ENCODE measurements around the gene RELL1.

Gene RELL1, protein sequence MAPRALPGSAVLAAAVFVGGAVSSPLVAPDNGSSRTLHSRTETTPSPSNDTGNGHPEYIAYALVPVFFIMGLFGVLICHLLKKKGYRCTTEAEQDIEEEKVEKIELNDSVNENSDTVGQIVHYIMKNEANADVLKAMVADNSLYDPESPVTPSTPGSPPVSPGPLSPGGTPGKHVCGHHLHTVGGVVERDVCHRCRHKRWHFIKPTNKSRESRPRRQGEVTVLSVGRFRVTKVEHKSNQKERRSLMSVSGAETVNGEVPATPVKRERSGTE

DNA sequence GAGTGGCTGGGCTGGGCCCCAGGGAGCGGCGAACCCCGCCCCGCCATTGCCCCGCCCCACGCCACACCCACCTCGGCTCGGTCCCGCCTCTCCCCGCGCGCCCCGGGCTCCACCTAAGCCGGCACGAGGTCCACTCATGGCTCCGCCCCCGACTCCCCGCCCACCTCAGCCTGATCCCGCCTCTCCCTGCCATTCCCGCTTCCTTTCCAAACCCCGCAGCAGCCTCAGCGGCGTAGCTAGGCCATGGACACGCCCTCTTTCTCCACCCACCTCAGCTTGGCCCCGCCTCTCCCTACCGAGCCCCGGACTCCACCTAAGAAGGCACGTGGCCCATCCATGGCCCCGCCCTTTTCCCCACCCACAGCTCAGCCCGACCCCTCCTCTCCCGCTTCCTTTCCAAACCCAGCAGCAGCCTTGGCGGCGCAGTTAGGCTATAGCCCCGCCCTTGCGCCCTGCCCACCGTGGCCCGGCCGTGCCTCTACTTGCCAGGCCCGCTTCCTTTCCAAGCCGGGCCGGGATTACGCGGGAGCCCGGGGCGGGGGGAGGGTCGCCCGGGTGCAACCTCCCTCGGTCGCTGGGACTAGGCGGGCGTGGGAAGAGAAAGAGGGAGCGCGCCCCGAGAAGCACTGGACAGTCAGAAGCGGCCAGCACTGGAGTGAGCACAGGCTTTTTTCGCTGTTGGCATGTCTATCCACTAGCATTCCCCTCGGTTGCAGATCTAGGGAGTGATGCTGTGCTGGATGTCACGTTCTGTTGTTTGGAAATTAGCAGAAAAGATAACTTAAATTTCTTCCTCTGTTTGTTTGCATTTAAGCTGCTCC, at the start of gene RELL1:
RELL1 (minus strand) TSS at position 4 of the 821 bp plus-strand sequence. CDS start 89 bp downstream, outside the sequence.
- H3K4me3 ChIP-seq (ENCODE audit: low read depth, low read length) = peak within 1 kb of the TSS; percentile 67

DNA sequence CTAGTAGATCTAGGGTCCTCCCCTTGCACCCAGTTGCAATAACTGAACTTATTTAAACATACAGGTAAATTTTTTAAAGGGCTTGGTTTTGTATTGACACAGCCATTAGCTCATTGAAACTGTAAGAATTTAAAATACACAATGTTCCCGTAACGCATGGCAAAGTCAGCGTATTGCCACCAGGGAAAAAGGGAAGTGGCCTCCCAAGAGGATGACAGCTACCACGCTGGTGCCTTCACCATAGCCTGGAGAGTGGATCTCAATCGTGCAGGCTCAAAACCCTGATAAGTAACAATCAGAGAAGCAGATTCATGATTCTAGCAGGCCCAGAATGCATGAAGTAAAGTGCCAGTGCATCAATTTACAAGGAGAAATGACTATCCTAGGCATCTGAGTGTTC, 49.4 kb upstream of the RELL1 start:
- H3K4me3 ChIP-seq (ENCODE audit: low read depth, low read length) = no peak overlapping the region

DNA sequence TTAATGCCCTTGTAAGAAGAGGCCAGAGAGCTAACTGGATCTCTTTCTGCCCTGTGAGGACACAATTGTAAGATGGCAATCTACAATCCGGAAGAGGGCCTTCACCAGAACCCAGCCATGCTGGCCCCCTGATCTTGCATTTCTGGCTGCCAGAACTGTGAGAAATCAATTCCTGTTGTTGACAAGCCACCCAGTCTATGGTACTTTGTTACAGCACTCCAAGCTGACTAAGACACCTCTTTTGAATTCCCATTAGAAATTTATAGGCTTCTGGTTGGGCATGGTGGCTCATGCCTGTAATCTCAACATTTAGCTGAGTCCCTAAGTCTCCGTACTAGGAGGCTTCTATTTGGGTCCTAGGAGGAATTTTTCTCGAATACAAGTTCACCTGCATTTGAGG, 48.8 kb upstream of the RELL1 start:
- no peak overlapping the region for H3K4me3 ChIP-seq (ENCODE audit: low read depth, low read length)

DNA sequence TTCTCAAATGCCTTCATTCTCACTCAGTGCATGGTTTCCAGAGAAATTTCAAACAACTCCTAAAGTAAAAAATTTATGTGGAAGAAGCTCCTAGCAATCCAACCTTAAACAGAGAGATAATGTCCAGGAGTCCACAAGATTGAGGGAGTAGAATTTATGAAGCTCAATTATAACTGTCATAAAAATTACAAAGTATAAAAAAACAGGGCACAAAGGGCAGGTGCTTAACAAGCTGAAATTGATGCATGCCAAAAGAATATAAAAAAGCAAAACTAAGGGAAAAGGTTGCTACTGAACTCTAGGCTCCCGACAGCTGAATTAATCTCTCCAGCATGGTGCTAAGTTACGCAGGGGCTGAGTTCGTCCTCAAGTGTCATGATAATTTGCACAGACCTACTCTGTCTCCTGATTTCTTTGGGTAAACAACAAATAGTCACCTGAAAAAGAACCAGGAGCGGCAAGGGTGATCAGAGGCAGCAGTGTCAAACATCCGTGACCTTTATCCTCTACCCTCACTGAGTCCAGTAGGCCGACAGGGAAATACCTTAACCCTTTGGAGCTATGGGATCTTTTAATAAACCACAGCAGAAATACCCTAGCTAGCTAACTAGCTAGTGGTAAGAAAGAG, 47.2 kb upstream of the RELL1 start:
- no peak overlapping the region for H3K4me3 ChIP-seq (ENCODE audit: low read depth, low read length)

DNA sequence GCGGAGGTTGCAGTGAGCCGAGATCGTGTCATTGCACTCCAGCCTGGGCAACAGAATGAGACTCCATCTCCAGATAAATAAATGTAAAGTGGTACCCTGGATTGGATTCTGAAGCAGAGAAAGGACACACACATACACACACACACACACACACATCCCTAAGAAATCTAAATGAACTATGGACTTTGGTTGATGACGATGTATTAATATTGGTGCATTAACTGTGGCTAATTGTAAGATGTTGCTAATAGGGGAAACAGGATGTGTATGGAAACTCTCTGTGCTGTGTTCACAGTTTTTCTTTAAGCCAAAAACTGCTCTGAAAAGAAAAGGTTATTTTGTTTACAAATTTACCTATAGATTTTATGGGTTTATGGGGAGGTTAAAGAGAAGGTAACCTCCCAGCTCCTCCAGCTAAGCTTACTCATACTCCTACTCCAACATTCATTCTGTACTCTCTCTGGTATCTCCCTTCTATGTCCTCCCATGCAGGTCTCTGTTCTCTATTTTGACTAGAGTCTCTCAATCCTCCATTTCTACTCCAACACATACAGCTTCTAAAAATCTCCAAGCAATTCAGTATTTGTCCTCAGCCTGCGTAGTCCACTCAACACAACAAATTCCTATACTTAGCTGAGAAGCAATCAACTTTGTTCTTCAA, 46.5 kb upstream of the RELL1 start:
- no peak overlapping the region for H3K4me3 ChIP-seq (ENCODE audit: low read depth, low read length)

DNA sequence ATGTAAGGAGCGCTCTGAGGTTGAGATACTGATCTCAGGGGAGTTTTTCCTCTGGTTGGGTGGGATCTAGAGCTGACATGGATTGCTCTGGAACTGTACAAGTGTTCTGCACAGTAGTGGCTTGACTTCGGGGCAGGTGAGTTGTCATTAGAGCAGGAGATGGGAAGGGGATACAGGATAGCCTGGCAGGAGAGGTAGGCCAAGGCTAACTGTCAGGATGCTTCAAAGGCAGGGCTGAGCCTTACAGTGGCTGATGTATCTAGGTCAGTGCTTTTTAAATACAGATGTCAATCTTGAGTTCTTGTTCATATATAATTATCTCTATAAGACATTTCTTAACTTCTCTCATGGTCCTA, 43.5 kb upstream of the RELL1 start:
- H3K4me3 ChIP-seq (ENCODE audit: low read depth, low read length) = no peak overlapping the region

DNA sequence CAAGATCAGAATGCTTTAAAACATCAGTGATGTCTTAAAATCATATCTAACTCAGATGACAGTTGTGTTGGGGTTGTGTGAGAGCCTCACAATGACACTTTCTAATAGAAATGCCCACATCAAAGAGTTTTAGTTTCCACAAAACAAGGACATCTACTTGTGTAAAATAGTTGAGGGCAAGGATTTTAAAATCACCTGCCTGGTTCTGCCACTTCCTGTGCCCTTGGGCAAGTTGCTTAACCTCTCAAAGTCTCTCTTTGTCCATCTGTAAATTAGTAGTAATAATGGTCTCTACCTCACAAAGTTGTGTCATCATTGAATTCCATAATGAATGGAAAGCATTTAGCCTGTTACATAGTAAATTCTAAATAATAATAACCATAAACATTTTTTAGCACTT, 41.9 kb upstream of the RELL1 start:
- H3K4me3 ChIP-seq (ENCODE audit: low read depth, low read length) = no peak overlapping the region

DNA sequence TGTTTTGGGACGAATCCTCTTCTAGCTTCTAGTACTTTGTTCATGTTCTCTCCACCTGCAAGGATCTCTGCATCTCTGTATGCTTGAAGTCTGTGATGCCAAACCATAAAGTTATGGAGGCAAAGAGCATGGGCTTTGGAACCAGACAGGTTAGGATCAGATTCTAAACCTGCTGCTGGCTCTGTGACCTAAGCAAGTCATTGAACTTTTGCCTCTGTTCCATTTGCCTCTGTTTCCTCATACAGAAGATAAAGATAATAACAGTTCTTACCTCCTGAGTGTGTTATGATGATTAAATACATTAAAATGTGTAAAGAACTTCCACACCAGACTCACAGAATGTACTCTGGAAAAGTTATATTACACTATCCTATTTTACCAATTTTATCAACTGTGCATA, 41.5 kb upstream of the RELL1 start:
- H3K4me3 ChIP-seq (ENCODE audit: low read depth, low read length) = no peak overlapping the region

DNA sequence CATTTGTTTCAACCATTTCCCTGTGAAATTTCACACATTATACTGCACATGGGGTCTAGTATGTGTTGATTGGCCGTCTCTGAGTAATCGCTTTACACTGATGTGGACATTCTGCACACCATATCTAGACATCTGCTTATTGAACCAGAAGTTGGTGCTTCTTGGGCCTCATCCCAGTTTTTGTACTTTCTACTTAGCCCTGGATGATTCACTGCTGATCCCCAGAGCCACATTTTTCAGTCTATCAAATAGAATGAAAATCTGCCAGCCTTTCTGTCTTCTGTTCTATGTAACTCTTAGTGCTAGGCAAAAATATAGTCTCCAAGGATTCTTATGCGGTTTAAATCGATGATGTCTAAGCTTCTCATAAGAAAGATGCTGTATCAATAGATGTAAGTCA, 40.5 kb upstream of the RELL1 start:
- H3K4me3 ChIP-seq (ENCODE audit: low read depth, low read length) = no peak overlapping the region

DNA sequence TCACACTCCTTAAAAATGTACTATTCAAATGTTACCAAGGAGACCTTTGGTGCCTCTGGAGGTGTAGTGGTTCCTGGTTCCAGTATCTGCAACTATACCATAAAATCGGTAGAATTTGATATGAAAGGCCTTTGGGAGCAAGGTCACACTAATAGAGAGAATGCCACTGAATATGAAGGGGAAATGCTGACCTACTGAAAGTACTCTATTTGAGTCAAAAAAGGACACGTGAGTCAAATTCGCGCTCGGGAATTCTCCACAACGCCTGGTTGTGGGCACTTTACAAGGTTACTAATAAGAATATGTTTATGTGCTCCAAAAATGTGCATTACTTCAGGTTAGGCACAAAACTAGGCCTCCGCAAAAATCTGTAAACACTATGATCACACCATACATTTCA, 39.5 kb upstream of the RELL1 start:
- no peak overlapping the region for H3K4me3 ChIP-seq (ENCODE audit: low read depth, low read length)

DNA sequence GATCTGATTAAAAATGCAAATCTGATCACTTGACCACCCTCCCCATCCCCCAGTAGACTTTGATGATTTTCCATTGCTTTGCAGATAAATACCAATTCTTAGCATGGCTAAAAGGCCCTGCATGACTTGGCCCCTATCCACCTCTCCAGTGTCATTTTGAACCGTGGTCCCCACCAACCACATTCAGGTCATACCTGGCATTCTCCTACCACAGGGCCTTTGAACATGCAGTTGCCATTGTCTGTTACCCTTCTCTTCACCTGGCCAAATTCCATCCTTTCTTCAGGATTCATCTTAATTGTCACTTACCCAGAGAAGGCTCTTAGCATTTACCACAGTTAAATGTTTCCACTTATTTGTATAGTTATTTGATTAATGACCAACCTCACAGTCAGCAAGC, 36.9 kb upstream of the RELL1 start:
- H3K4me3 ChIP-seq (ENCODE audit: low read depth, low read length) = no peak overlapping the region

DNA sequence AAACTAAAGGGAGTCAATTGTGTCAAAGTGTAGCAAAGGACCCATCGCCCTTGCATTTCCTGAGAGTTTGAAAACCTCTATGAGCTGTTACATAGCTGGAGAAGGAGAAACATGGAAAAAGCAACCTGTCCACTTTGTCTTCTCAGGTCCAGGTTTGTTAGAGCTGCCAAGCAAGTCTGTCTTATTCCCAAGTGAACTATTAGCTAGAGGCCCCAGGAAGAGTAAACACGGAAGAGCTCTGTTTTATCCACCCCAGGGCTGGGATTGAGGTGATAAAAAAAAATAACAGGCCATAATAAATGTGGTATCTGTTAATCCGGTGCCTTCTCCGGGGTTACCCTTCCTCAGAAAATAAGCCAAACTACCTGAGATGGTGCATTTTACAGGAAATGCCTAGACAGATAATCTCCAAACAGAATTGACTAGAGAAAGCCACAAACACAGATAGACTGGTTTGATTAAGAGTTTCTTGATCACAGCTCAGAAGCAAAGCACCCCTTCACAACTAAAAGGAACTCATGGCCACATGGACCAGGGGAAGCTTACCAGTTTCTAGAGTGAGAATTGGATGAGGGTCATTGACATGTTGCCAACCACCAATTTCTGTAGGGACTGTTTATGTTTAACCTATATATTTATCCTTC, 35.9 kb upstream of the RELL1 start:
- H3K4me3 ChIP-seq (ENCODE audit: low read depth, low read length) = no peak overlapping the region

DNA sequence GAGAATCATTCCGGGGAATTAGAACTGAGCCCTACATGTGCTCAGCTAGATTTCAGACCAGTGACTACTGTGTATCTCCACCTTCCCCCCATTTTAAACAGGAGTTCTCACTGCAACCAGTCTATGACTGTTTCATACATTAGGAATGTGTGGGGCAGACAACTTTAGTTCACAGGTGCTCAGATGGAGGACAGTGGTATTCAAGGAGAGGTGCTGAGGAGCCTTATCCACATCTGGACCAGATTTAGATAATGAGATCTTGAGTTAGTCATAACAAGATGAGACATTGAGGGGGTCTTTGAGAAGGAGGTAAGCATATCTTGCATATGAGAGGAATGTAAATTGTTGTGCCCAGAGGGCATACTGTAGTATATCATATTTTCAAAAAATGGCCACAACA, 32.8 kb upstream of the RELL1 start:
- H3K4me3 ChIP-seq (ENCODE audit: low read depth, low read length) = no peak overlapping the region

DNA sequence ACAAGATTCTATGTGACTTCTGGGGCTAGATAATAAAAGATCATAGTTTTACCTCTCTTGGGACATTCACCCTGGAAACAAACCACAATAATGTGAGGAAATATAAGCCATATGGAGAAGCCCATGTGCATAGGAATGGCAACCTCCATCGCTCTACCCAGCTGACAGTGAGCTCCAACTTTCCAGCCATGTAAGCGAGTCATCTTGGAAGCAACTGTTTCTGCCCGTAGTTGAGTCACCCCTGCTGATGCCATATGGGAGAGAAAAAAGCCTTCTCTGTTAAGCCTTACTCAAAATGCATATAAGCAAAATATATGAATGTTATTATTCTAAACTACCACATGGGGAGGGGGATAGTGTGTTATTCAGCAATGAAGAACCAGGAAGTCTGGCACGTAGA, 31.4 kb upstream of the RELL1 start:
- H3K4me3 ChIP-seq (ENCODE audit: low read depth, low read length) = no peak overlapping the region

DNA sequence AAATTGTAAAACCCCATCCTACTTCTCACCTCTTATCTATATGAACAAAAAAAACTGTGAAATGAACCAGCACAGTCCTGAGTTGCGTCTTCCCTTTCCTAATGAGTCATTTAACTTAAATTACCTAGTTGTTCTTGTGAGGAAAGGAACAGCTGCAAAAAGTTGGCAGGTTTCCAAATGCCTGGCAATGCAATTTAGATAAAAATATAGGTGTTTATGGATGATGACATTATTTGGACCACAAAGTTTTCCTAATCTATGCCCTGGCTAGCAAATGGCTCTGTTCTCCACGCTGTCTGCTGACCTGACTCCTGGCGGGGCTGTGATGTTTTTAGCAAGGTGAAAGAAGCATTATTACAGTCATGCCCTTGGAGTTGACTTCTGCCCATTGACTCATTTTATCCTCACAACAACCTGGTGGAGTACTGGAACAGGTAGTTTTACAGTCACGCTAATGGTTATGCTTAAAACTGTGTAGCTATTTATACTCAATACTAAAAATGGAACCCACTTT, 29.8 kb upstream of the RELL1 start:
- H3K4me3 ChIP-seq (ENCODE audit: low read depth, low read length) = no peak overlapping the region

DNA sequence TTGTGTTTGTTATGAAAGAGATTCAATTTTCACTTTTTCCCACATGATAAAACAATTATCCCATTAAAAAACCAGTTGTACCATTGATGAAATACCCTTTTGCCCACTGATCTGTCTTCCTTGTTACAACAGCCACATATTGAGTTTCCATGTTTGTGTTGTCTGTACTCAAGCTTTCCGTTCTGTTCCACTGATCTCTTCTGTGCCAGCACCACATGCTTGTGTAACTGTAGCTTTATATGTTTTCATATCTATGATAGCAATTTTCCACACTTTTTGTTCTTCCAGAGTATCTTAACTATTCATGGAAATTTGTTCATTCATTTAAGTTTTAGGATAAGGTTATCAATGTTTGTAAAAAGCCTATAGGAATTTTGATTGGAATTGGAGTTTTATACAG, 24.3 kb upstream of the RELL1 start:
- H3K4me3 ChIP-seq (ENCODE audit: low read depth, low read length) = no peak overlapping the region

DNA sequence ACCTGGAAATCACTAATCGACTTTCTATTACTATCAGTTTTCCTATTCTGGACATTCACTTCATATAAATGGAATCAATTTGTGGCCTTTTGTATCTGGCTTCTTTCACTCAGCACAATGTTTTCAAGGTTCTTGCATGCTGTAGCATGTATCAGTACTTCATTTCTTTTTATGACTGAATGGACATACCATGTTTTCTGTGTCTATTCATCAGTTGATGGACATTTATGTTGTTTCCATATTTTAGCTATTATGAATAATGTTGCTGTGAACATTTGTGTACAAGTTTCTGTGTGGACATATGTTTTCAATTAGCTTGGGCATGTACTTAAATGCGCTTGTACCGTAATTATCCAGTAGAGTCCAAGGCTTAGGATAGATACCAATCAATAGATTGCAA, 19.9 kb upstream of the RELL1 start:
- no peak overlapping the region for H3K4me3 ChIP-seq (ENCODE audit: low read depth, low read length)

DNA sequence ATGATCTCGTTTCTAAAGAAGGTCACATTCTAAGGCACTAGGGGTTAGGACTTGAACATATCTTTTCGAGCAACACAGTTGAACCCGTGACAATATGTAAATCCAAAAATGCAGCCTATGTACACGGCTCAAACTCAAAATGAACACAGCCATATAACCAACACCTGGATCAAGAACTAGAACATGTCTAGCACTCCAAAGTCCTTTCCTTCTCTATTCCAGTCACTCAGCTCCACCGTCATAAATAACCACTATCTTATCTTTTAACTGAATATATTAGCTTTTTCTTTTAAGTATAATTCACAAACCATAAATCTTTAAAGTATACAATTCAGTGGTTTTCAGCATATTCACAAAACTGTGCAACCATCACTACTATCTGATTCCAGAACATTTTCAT, 19.4 kb upstream of the RELL1 start:
- H3K4me3 ChIP-seq (ENCODE audit: low read depth, low read length) = no peak overlapping the region

DNA sequence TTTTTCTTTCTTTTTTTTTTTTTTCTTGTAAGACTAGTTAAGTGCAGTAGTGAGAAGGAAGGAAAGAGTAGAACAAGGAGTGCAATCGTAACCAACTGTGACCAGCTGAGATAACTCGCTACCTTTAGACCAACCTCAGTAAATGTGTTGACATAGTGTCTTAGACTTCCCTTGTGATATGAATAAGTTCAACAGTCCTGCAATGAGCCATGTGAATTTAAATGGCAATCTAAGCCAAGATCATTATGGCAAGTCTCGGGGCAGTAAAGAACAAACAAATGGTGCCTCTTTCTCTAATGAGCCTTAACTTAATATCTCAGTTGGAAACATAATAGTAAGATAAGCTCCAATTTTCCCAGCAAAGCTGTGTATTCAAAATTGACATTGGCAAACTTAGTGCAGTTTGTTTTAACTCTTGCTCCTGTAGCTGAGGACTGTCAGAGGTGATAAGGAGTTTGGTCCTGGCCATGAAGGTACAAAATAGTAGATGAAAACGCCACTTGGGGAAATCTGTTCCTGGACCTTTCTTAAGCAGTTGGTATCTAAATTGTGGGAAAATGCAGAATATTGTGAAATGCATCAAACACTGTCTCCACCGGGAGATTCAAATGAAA, 13.8 kb upstream of the RELL1 start:
- H3K4me3 ChIP-seq (ENCODE audit: low read depth, low read length) = no peak overlapping the region

DNA sequence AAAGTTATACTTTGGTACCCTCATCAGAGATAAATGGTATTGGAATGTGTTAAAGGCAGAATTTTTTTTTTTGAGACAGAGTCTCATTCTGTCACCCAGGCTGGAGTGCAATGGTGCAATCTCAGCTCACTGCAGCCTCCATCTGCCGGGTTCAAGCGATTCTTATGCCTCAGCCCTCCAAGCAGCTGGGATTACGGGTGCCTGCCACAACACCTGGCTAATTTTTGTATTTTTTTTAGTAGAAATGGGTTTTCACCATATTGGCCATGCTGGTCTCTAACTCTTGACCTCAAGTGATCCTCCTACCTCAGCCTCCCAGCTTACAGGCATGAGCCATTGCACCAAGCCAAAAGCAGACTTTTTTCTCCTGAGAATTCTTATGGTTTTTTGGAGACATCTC, 11.4 kb upstream of the RELL1 start:
- H3K4me3 ChIP-seq (ENCODE audit: low read depth, low read length) = no peak overlapping the region

Measured in iPS-11a (cell line).